HepG2 (cell line): Measurements from ENCODE around the gene SYNM. TPM values are rescaled to one million over a fixed set of nuclear protein-coding genes. Genes with fewer than 3 reads are reported as not detected.

Experiments
- ATAC-seq: fragments of 200-7000 bp; cut with Tn5 transposase; 3 replicates; pipeline ENCODE4 v1.9.1; 2020; ENCODE audit warnings: mild to moderate bottlenecking, moderate library complexity
- BruUV-seq: library from RNA; stranded (reverse); fragments of 400-500 nt; replicated peaks from 2 replicates; lab custom pipeline; 2021; lab: Mats Ljungman, UMichigan
- CTCF ChIA-PET: fragments of 300-600 bp; formaldehyde crosslinking; extraction: SDS; loops from one replicate; lab custom pipeline; 2021; ENCODE audit warnings: low total read pairs, inconsistent platforms, low intra/inter-chr PET ratio; lab: Yijun Ruan, JAX
- POLR2A ChIA-PET: fragments of 350-600 bp; sonication (Branson Sonifier 250); formaldehyde crosslinking; loops from one replicate; lab custom pipeline; 2020; ENCODE audit warnings: antibody characterized with exemption, inconsistent platforms; lab: Yijun Ruan, JAX
- DNase-seq: peaks from one replicate; pipeline ENCODE4 v3.0.0-alpha.2; 2015; ENCODE audit warnings: low spot score
- FAIRE-seq: peaks from 3 replicates; lab custom pipeline; 2011; peaks lifted over from hg19 to GRCh38; lab: Jason Lieb, UNC
- H2AFZ ChIP-seq: one replicate; pipeline ENCODE4 v1.6.1; 2011; ENCODE audit warnings: low read length, inconsistent platforms
- H3K27ac ChIP-seq: fragments of 300-600 bp; 3 replicates; pipeline ENCODE4 v1.8.0; 2011; ENCODE audit warnings: mixed run types, mild to moderate bottlenecking, mixed read lengths, low read length, inconsistent platforms; ENCODE audit not compliant: insufficient read depth; ENCODE audit errors: extremely low read length
- H3K27me3 ChIP-seq, 2 experiments: fragments of 200-600 bp in 1 of 2; 2 replicates in 1 of 2; 3 replicates in 1 of 2; pipeline versions ENCODE4 v1.6.0 to v1.8.0; 2011; ENCODE audit warnings: low read length in 2 of 2, mild to moderate bottlenecking in 2 of 2, moderate library complexity in 2 of 2, inconsistent platforms in 1 of 2; ENCODE audit not compliant: insufficient read depth in 2 of 2, control insufficient read depth in 1 of 2
- H3K36me3 ChIP-seq, 2 experiments: fragments of 200-600 bp in 1 of 2; replicated peaks in 1 of 2; 2 replicates in 1 of 2; 3 replicates in 1 of 2; pipeline versions ENCODE4 v1.5.1 to v1.8.0; 2011; ENCODE audit warnings: low read length in 2 of 2, inconsistent platforms in 1 of 2; ENCODE audit not compliant: insufficient read depth in 2 of 2, control insufficient read depth in 1 of 2
- H3K4me1 ChIP-seq: 2 replicates; pipeline ENCODE4 v1.5.1; 2012; ENCODE audit warnings: low read length, inconsistent platforms; ENCODE audit not compliant: insufficient read depth
- H3K4me2 ChIP-seq: 2 replicates; pipeline ENCODE4 v1.6.0; 2011; ENCODE audit warnings: low read depth, low read length, inconsistent platforms
- H3K4me3 ChIP-seq, 3 experiments: fragments of 200-600 bp in 1 of 3; sonication (generic), shearing (Covaris generic) in 1 of 3; replicated peaks in 1 of 3; 2 replicates each; pipeline ENCODE4 v1.5.1; 2011 to 2016; ENCODE audit warnings: low read length in 3 of 3, inconsistent platforms in 2 of 3, low read depth in 2 of 3, mild to moderate bottlenecking in 2 of 3, control low read depth in 1 of 3, mixed read lengths in 1 of 3; ENCODE audit not compliant: insufficient read depth in 1 of 3
- H3K79me2 ChIP-seq: one replicate; pipeline ENCODE4 v1.6.1; 2011; ENCODE audit warnings: low read length, inconsistent platforms; ENCODE audit not compliant: insufficient read depth
- H3K9ac ChIP-seq: 2 replicates; pipeline ENCODE4 v1.6.0; 2011; ENCODE audit warnings: mild to moderate bottlenecking, low read depth, low read length, inconsistent platforms; ENCODE audit not compliant: insufficient read depth
- H3K9me3 ChIP-seq: 2 replicates; pipeline ENCODE4 v1.5.1; 2012; ENCODE audit warnings: mild to moderate bottlenecking, low read length
- H4K20me1 ChIP-seq: 2 replicates; pipeline ENCODE4 v1.6.0; 2011; ENCODE audit warnings: inconsistent platforms, mild to moderate bottlenecking, low read length, moderate library complexity; ENCODE audit not compliant: insufficient read depth
- DNMT1 ChIP-seq: sonication (generic); formaldehyde crosslinking; IDR thresholded peaks from 2 replicates; pipeline ENCODE4 v1.5.1; 2020; ENCODE audit warnings: mild to moderate bottlenecking, missing genetic modification reagents
- ELF3 ChIP-seq: IDR thresholded peaks from 2 replicates; pipeline ENCODE4 v1.6.1; 2016; ENCODE audit warnings: missing genetic modification reagents, missing compliant biosample characterization
- ELK4 ChIP-seq: sonication (generic); formaldehyde crosslinking; IDR thresholded peaks from 2 replicates; pipeline ENCODE4 v1.9.0; 2021; ENCODE audit warnings: missing genetic modification reagents, borderline replicate concordance
- GATAD1 ChIP-seq: IDR thresholded peaks from 2 replicates; pipeline ENCODE4 v1.6.1; 2016; ENCODE audit warnings: missing genetic modification reagents, missing compliant biosample characterization
- HMGA1 ChIP-seq: sonication (generic); formaldehyde crosslinking; conservative IDR thresholded peaks from 2 replicates; pipeline ENCODE4 v1.4.0; 2020; ENCODE audit warnings: missing genetic modification reagents
- JUND ChIP-seq: sonication (generic); formaldehyde crosslinking; IDR thresholded peaks from 2 replicates; pipeline ENCODE4 v1.8.0; 2022; ENCODE audit warnings: mild to moderate bottlenecking, missing genetic modification reagents
- MXD3 ChIP-seq: IDR thresholded peaks from 2 replicates; pipeline ENCODE4 v1.6.1; 2016; ENCODE audit warnings: mild to moderate bottlenecking, missing biosample characterization, missing genetic modification reagents
- TRIM24 ChIP-seq: sonication (generic); formaldehyde crosslinking; IDR thresholded peaks from 2 replicates; pipeline ENCODE4 v1.8.0; 2022; ENCODE audit warnings: mild to moderate bottlenecking, missing genetic modification reagents
- ZBTB4 ChIP-seq: sonication (generic); formaldehyde crosslinking; IDR thresholded peaks from 2 replicates; pipeline ENCODE4 v1.4.0; 2020; ENCODE audit warnings: missing genetic modification reagents, mild to moderate bottlenecking, borderline replicate concordance
- ZNF17 ChIP-seq: sonication (generic); formaldehyde crosslinking; IDR thresholded peaks from 2 replicates; pipeline ENCODE4 v1.5.0; 2020; ENCODE audit warnings: mild to moderate bottlenecking, missing genetic modification reagents
- ZNF460 ChIP-seq: sonication (generic); formaldehyde crosslinking; IDR thresholded peaks from 2 replicates; pipeline ENCODE4 v1.5.1; 2020; ENCODE audit warnings: missing genetic modification reagents, mild to moderate bottlenecking, borderline replicate concordance
- ZNF546 ChIP-seq: sonication (generic); formaldehyde crosslinking; conservative IDR thresholded peaks from 2 replicates; pipeline ENCODE4 v1.8.1; 2023; ENCODE audit warnings: mild to moderate bottlenecking, missing genetic modification reagents
- WGBS: methylation state at CpG from one replicate; pipeline ENCODE4 v1.1.6; 2017; ENCODE audit warnings: low lambda C conversion rate; 5-methylcytosine and 5-hydroxymethylcytosine counted together
- in situ Hi-C: cut with HindIII; loops from 2 replicates; pipeline ENCODE4 v1.10.0; 2017; ENCODE audit warnings: low pct_unique_long_range_greater_than_20kb; ENCODE audit not compliant: extremely low pct_ligation_motif_present
- intact Hi-C: fragments of 100-400 bp; cut with micrococcal nuclease; formaldehyde crosslinking; loops from one replicate; pipeline ENCODE4 v1.10.0; 2022; ENCODE audit not compliant: unreplicated experiment
- polyA plus RNA-seq, 8 experiments: library from polyadenylated mRNA; depleted of rRNA in 3 of 8; stranded (reverse) in 7 of 8; unstranded in 1 of 8; fragments of >200 nt; fragmentation: Illumina TruSeq in 4 of 8; extraction: Trizol in 4 of 8; gene quantifications; 2 replicates each; pipeline versions ENCODE4 v1.2.1 to v1.2.3, GENCODE V29; 2011 to 2016; ENCODE audit warnings: low read depth in 4 of 8, missing spikeins in 1 of 8, mixed read lengths in 1 of 8; ENCODE audit not compliant: insufficient read depth in 1 of 8
- total RNA-seq, 5 experiments: library from RNA; depleted of rRNA; stranded (reverse); fragments of >200 nt; fragmentation: Illumina TruSeq; extraction: Trizol; gene quantifications; 2 replicates each; pipeline ENCODE4 v1.2.3, GENCODE V29; 2016; ENCODE audit warnings: low read depth in 1 of 5
- TF ChIP-seq, protein P1 (sequence below): sonication (generic); formaldehyde crosslinking; IDR thresholded peaks from 2 replicates; pipeline ENCODE4 v1.9.0; 2021; ENCODE audit warnings: missing genetic modification reagents, borderline replicate concordance

The SYNM gene
- total and polyA plus RNA-seq, 2 of the 13 experiments (the other 11 are each of a cell fraction or from before 2014, with no cell fraction given) = 1.1 to 3.7 TPM

DNA sequence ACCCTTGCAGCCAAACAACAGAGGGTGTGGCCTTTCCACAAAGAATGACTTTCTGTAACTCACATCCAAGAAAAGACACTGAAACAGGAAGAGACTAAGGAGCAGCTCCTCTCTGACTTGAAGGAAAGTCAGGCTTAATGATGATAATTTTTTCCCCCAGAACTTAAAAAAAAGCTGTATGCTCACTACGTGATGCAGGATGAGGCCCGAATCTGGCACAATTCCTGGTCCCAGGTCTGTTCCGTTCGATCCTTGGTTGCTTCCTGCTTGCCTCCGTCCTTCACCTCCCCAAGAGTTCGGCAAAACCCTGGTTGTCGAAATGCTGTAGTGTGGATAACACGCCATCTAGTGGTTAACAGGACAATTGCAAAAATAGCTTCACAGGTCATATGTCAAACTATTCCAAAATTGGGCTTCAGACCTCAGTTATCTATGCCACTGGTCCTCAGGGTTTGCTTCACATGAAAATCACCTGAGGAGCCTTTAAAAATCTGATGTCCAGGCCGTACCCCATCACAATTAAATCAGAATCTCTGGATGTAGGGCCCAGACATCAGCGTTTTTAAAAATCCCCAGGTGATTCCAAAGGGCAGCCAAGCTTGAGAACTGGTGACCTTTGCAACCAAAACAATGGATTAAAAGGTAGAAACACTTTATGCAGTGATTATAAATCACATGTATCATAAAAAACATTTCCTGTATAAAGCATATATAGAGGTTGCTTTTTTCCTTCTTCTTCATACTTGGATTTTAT, 28.1 kb upstream of the SYNM start:
- CTCF ChIA-PET = interaction anchor here (0.6 to 2.7 kb wide), 4 partner anchors 137 to 634 kb away, joined by 3 to 18 read pairs (median 4); no protein-coding TSS in a partner anchor
- POLR2A ChIA-PET = no interaction called here
- H3K36me3 ChIP-seq = no peaks in the 10 kb centered on the region
- no peaks in the 10 kb centered on the region for H3K79me2 ChIP-seq
- no TSS peak for BruUV-seq
- peak overlapping the region; percentile 69 for H2AFZ ChIP-seq
- in situ Hi-C loops = loop anchor here (5.0 kb wide), 1 partner anchor 634 kb away; no protein-coding TSS in a partner anchor
- H3K9me3 ChIP-seq = no peaks in the 10 kb centered on the region
- peak; percentile 98 for FAIRE-seq
- peak overlapping the region; percentile 75 for H3K4me2 ChIP-seq
- no peak overlapping the region for H3K9ac ChIP-seq
- peak overlapping the region in 2 of 3 experiments; percentile 27 to 31; a peak in 3 of 6 replicates for H3K4me3 ChIP-seq
- peak; percentile 86 for ATAC-seq
- H4K20me1 ChIP-seq = no peaks in the 10 kb centered on the region
- H3K27ac ChIP-seq = no peak overlapping the region
- DNase-seq = peak; percentile 67
- H3K4me1 ChIP-seq = peaks cover 9% of the 10 kb centered on the region
- intact Hi-C loops = loop anchor here (1.0 to 10.0 kb wide), 4 partner anchors 137 to 634 kb away; no protein-coding TSS in a partner anchor
- WGBS = under 1% methylated on average over 10 of the region's 10 CpGs
- H3K27me3 ChIP-seq = peaks cover 0 to 7% of the 10 kb centered on the region in 2 experiments; a peak in 2 of 5 replicates
- TF ChIP-seq, protein P1, sequence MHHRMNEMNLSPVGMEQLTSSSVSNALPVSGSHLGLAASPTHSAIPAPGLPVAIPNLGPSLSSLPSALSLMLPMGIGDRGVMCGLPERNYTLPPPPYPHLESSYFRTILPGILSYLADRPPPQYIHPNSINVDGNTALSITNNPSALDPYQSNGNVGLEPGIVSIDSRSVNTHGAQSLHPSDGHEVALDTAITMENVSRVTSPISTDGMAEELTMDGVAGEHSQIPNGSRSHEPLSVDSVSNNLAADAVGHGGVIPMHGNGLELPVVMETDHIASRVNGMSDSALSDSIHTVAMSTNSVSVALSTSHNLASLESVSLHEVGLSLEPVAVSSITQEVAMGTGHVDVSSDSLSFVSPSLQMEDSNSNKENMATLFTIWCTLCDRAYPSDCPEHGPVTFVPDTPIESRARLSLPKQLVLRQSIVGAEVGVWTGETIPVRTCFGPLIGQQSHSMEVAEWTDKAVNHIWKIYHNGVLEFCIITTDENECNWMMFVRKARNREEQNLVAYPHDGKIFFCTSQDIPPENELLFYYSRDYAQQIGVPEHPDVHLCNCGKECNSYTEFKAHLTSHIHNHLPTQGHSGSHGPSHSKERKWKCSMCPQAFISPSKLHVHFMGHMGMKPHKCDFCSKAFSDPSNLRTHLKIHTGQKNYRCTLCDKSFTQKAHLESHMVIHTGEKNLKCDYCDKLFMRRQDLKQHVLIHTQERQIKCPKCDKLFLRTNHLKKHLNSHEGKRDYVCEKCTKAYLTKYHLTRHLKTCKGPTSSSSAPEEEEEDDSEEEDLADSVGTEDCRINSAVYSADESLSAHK = no peak
- TF ChIP-seq GATAD1 (CRISPR knock-in tag) = no peak
- TF ChIP-seq ZNF546 (CRISPR knock-in tag) = no peak
- no peak for TF ChIP-seq TRIM24 (CRISPR knock-in tag)
- no peak for TF ChIP-seq DNMT1 (CRISPR knock-in tag)
- TF ChIP-seq ZNF17 (CRISPR knock-in tag) = no peak
- TF ChIP-seq JUND (CRISPR knock-in tag) = no peak
- no peak for TF ChIP-seq HMGA1 (CRISPR knock-in tag)
- no peak for TF ChIP-seq ELK4
- TF ChIP-seq MXD3 (CRISPR knock-in tag) = no peak
- TF ChIP-seq ELF3 (CRISPR knock-in tag) = peak; percentile 57; the same call in 1 of the 2 replicates
- no peak for TF ChIP-seq ZBTB4
- no peak for TF ChIP-seq ZNF460
